Sigmoid colon (tissue), 7 donors: Measurements from ENCODE around the gene KLHL22. TPM values are rescaled to one million over a fixed set of nuclear protein-coding genes. Genes with fewer than 3 reads are reported as not detected.

ENCODE experiments used
- DNase-seq: peaks from one replicate; pipeline ENCODE4 v3.0.0-alpha.2; 2019
- H3K27ac ChIP-seq, 4 donors: fragments of 200-600 bp; sonication (generic); one replicate each; pipeline ENCODE4 v1.5.1; 2016 to 2019; ENCODE audit warnings: mild to moderate bottlenecking in 1 of 4
- H3K27me3 ChIP-seq, 3 donors: fragments of 200-600 bp; sonication (generic); one replicate each; pipeline ENCODE4 v1.5.1; 2019; ENCODE audit warnings: mild to moderate bottlenecking in 1 of 3
- H3K36me3 ChIP-seq, 4 donors: fragments of 200-600 bp; sonication (generic); one replicate each; pipeline ENCODE4 v1.5.1; 2016 to 2019
- H3K4me1 ChIP-seq, 4 donors: fragments of 200-600 bp; sonication (generic); one replicate each; pipeline ENCODE4 v1.5.1; 2017 to 2019
- H3K4me3 ChIP-seq, 4 donors: fragments of 200-600 bp; sonication (generic); one replicate each; pipeline ENCODE4 v1.5.1; 2017 to 2019; ENCODE audit warnings: mild to moderate bottlenecking in 2 of 4, moderate library complexity in 1 of 4
- H3K9me3 ChIP-seq, 4 donors: fragments of 200-600 bp in 3 of 4; sonication (generic) in 3 of 4; one replicate each; pipeline versions ENCODE4 v1.5.1 to v1.6.1; 2013 to 2019
- EP300 ChIP-seq, 4 donors: sonication (generic); formaldehyde crosslinking; IDR thresholded peaks; one replicate each; pipeline ENCODE4 v1.6.1; 2017; ENCODE audit warnings: antibody characterized with exemption in 4 of 4
- POLR2A ChIP-seq, 2 donors: fragments of 450-650 bp; IDR thresholded peaks; one replicate each; pipeline ENCODE4 v1.6.1; 2016; ENCODE audit warnings: antibody characterized with exemption in 2 of 2, mild to moderate bottlenecking in 2 of 2, moderate library complexity in 2 of 2
- POLR2AphosphoS5 ChIP-seq, 4 donors: sonication (generic); formaldehyde crosslinking; IDR thresholded peaks; one replicate each; pipeline ENCODE4 v1.6.1; 2017; ENCODE audit warnings: antibody characterized with exemption in 4 of 4
- WGBS, 2 donors: extraction: QIAGEN DNeasy Blood & Tissue Kit; methylation state at CpG; one replicate each; pipeline ENCODE4 v1.1.7; 2013; 5-methylcytosine and 5-hydroxymethylcytosine counted together
- intact Hi-C: fragments of 100-400 bp; cut with DNase I; formaldehyde crosslinking; loops from one replicate; pipeline ENCODE4 v1.15.1; 2023
- polyA plus RNA-seq, 3 donors: library from polyadenylated mRNA; stranded (reverse); fragments of 200-250 nt; gene quantifications; one replicate each; pipeline ENCODE4 v1.2.3, GENCODE V29; 2013
- total RNA-seq, 4 donors: library from RNA; depleted of rRNA; stranded (reverse); fragments of >200 nt; gene quantifications; one replicate each; pipeline ENCODE4 v1.1.0, GENCODE V29; 2016
- TF ChIP-seq, protein P1 (sequence below), 4 experiments: fragments of 450-650 bp in 3 of 4; fragments of 200-600 bp in 1 of 4; IDR thresholded peaks; one replicate each; pipeline ENCODE4 v1.5.1; 2016 to 2019; ENCODE audit warnings: antibody characterized with exemption in 4 of 4, mild to moderate bottlenecking in 3 of 4, moderate library complexity in 2 of 4
- donor health status: healthy with polysubstance abuse.
- donor health status: Bipolar disorder and iron deficiency.
- donor health status: healthy.

KLHL22 gene
- total and polyA plus RNA-seq, 7 donors, result 5.4 to 39.6 (median 26.4) TPM

GRCh38 chr22:20457506-20458240, 37.9 kb downstream of the KLHL22 start:
- no peaks in the 10 kb centered on the region for H3K4me1 ChIP-seq
- TF ChIP-seq EP300 (IDR thresholded peaks at IDR 0.05) (no peak), POLR2A (IDR thresholded peaks at IDR 0.05) (no peak), POLR2AphosphoS5 (IDR thresholded peaks at IDR 0.05) (no peak)
- TF ChIP-seq, protein P1, sequence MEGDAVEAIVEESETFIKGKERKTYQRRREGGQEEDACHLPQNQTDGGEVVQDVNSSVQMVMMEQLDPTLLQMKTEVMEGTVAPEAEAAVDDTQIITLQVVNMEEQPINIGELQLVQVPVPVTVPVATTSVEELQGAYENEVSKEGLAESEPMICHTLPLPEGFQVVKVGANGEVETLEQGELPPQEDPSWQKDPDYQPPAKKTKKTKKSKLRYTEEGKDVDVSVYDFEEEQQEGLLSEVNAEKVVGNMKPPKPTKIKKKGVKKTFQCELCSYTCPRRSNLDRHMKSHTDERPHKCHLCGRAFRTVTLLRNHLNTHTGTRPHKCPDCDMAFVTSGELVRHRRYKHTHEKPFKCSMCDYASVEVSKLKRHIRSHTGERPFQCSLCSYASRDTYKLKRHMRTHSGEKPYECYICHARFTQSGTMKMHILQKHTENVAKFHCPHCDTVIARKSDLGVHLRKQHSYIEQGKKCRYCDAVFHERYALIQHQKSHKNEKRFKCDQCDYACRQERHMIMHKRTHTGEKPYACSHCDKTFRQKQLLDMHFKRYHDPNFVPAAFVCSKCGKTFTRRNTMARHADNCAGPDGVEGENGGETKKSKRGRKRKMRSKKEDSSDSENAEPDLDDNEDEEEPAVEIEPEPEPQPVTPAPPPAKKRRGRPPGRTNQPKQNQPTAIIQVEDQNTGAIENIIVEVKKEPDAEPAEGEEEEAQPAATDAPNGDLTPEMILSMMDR (IDR thresholded peaks at IDR 0.05), result no peak
- H3K27ac ChIP-seq, result no peak overlapping the region
- WGBS, 2 donors, result 93 to 95% methylated on average over 15 of the region's 15 CpGs
- peaks cover 0 to 52% (median 6%) of the 10 kb centered on the region in 4 donors for H3K36me3 ChIP-seq
- peak; percentile 55 for DNase-seq
- H3K9me3 ChIP-seq, result no peaks in the 10 kb centered on the region
- no peak overlapping the region for H3K4me3 ChIP-seq
- H3K27me3 ChIP-seq, result no peaks in the 10 kb centered on the region
- intact Hi-C loops, result no loop called here

- no peak overlapping the region for H3K4me3 ChIP-seq
- TF ChIP-seq, protein P1 (IDR thresholded peaks at IDR 0.05), result no peak
- H3K4me1 ChIP-seq, result no peaks in the 10 kb centered on the region
- H3K27ac ChIP-seq, result no peak overlapping the region
- no peaks in the 10 kb centered on the region for H3K9me3 ChIP-seq
- WGBS, 2 donors, result 95 to 96% methylated on average over 3 of the region's 3 CpGs
- peak; percentile 24 for DNase-seq
- peaks cover 0 to 61% (median 6%) of the 10 kb centered on the region in 4 donors for H3K36me3 ChIP-seq
- intact Hi-C loops, result loop anchor here (1.0 kb wide), 1 partner anchor 38 kb away; no protein-coding TSS in a partner anchor
- H3K27me3 ChIP-seq, result no peaks in the 10 kb centered on the region
These were observed 38.9 kb downstream of the KLHL22 start for GRCh38 chr22:20456722-20457076.

DNA sequence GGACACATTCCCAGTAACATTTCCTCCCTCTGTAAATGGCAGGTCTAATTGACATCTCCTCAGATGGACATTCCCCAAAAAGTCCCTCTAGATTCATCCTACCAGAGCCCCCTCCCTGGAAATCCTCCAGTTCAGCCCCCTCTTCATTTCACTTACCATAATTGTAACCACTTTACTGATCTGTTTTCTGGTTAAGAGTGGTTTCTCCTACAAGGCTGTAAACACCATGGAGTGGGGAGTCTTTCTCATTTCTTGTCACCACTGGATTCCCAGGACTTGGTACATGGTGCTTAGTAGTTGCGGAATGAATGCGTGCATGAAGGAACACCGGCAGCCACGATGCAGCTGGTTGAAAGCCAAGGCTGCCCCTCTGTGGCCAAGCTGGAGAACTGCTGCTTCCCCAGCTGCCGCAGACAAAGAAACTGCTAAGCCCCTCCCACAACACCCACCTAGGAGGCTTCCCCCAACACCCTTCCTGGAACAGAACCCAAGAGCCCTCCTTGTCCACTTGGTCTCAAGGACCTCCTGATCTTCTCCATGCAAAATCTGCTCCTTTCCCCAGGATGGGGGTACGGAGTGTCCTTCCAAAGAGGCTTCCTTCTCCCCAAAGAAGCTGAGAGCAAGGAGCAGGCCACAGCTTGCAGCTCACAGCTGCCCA, 39.4 kb downstream of the KLHL22 start:
- intact Hi-C loops, result loop anchor here (1.0 kb wide), 1 partner anchor 38 kb away; no protein-coding TSS in a partner anchor

GRCh38 chr22:20455709-20456063, 39.9 kb downstream of the KLHL22 start:
- no peaks in the 10 kb centered on the region for H3K27me3 ChIP-seq
- 92 to 94% methylated on average over 8 of the region's 8 CpGs for WGBS, 2 donors
- peak; percentile 20 for DNase-seq
- no peak overlapping the region for H3K27ac ChIP-seq
- intact Hi-C loops, result loop anchor here (1.0 kb wide), 1 partner anchor 37 kb away; no protein-coding TSS in a partner anchor
- H3K9me3 ChIP-seq, result no peaks in the 10 kb centered on the region
- H3K4me3 ChIP-seq, result no peak overlapping the region
- H3K36me3 ChIP-seq, result peaks cover 0 to 66% (median 9%) of the 10 kb centered on the region in 4 donors
- TF ChIP-seq, protein P1 (IDR thresholded peaks at IDR 0.05), result no peak
- no peak for TF ChIP-seq EP300 (IDR thresholded peaks at IDR 0.05)
- no peak for TF ChIP-seq POLR2AphosphoS5 (IDR thresholded peaks at IDR 0.05)
- no peak for TF ChIP-seq POLR2A (IDR thresholded peaks at IDR 0.05)
- H3K4me1 ChIP-seq, result no peaks in the 10 kb centered on the region

More for the DNA sequence above, 39.4 kb downstream of the KLHL22 start:
- WGBS, 2 donors, result 18 to 20% methylated on average over 6 of the region's 6 CpGs
- no peaks in the 10 kb centered on the region for H3K9me3 ChIP-seq
- TF ChIP-seq, protein P1 (IDR thresholded peaks at IDR 0.05), result peak; percentile 83 to 92 (median 88)
- TF ChIP-seq POLR2A (IDR thresholded peaks at IDR 0.05) (no peak), EP300 (IDR thresholded peaks at IDR 0.05) (no peak), POLR2AphosphoS5 (IDR thresholded peaks at IDR 0.05) (no peak)
- no peak overlapping the region for H3K4me3 ChIP-seq
- H3K36me3 ChIP-seq, result peaks cover 0 to 66% (median 8%) of the 10 kb centered on the region in 4 donors
- no peaks in the 10 kb centered on the region for H3K4me1 ChIP-seq
- no peaks in the 10 kb centered on the region for H3K27me3 ChIP-seq
- H3K27ac ChIP-seq, result no peak overlapping the region
- peak; percentile 90 for DNase-seq
